GM20000 (cell line): ENCODE measurements around the gene PCA3.

Experiments
- DNase-seq: peaks from one replicate; pipeline ENCODE4 v3.0.0; 2012; ENCODE audit warnings: low spot score
- CTCF ChIP-seq: IDR thresholded peaks from 2 replicates; pipeline ENCODE4 v1.5.1; 2012; ENCODE audit warnings: mild to moderate bottlenecking, control low read depth; ENCODE audit errors: extremely low read depth, missing control alignments

Gene PCA3

GRCh38 chr9:76725885-76726284 lies 38.4 kb upstream of the PCA3 start:
- TF ChIP-seq CTCF = no peak
- no peak for DNase-seq

GRCh38 chr9:76729116-76729515 lies 35.1 kb upstream of the PCA3 start:
- TF ChIP-seq CTCF = no peak
- DNase-seq = no peak

- DNase-seq = no peak
- TF ChIP-seq CTCF = no peak
Observed at GRCh38 chr9:76729980-76730737, 34.1 kb upstream of the PCA3 start.

GRCh38 chr9:76730801-76731200 lies 33.4 kb upstream of the PCA3 start:
- TF ChIP-seq CTCF = no peak
- DNase-seq = no peak

GRCh38 chr9:76732341-76732958 lies 31.8 kb upstream of the PCA3 start:
- TF ChIP-seq CTCF = no peak
- no peak for DNase-seq

- DNase-seq = no peak
- TF ChIP-seq CTCF = no peak
Observed at GRCh38 chr9:76733096-76733495, 31.1 kb upstream of the PCA3 start.

GRCh38 chr9:76734716-76735115 lies 29.5 kb upstream of the PCA3 start:
- TF ChIP-seq CTCF = no peak
- DNase-seq = no peak
